HG02798 (cell line): Measurements from ENCODE around the gene CRNKL1.

Experiments
- ATAC-seq: cut with Tn5 transposase; IDR thresholded peaks from one replicate; pipeline ENCODE4 v1.9.1; 2021; ENCODE audit warnings: mild to moderate bottlenecking; ENCODE audit not compliant: unreplicated experiment, poor library complexity

CRNKL1 gene

GRCh38 chr20:20063941-20064702 is 11.9 kb upstream of the CRNKL1 start:
- no peak for ATAC-seq

DNA sequence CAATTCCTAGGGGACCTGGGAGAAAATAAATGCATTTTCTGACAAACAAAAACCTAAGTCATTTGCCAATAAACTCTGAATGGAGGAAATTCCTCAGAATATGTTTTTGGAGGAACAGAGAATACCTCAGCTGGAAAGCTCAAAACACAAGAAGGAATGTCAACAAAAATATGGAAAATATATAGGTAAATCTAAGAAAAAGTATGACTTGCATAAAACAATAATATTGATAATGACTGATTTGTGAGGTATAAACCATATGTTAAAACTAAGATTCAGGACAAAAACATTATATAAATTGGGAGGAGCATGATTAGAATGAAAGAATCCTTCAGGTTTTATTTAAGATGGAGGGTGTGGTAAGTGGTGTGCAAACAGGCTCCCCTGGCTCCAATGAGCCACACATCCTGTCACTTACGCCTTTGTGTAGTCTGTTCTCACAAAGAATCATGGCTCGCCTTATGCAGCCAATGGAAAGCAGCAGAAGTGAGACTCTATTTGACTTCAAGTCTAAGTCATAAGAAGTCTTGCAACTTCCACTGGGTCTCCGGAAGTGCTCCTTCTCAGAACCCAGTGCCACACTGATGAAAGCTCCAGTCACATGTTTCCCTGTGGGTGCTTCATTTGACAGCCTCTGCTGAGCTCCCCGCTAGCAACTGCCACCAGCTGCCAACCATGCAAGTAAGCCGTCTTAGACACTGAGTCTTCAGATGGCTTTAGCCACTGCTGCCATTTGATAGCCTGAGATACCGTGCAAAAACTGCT is 8.2 kb upstream of the CRNKL1 start:
- no peak for ATAC-seq

DNA sequence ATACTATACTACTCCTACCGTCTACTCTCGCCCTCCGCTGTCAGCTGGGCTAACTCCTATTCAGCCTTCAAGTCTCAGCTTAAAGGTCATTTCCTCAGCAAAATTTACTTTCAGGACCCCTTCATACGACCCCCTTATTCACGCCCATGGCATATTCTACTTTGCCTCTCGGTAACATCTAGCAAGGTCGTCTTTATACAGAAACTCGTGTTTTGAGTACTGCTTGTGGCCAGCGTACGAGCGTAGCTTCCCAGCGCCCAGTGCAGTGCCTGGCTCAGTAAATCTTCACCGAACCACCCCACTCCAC is 546 bp downstream of the CRNKL1 start:
- no peak for ATAC-seq

DNA sequence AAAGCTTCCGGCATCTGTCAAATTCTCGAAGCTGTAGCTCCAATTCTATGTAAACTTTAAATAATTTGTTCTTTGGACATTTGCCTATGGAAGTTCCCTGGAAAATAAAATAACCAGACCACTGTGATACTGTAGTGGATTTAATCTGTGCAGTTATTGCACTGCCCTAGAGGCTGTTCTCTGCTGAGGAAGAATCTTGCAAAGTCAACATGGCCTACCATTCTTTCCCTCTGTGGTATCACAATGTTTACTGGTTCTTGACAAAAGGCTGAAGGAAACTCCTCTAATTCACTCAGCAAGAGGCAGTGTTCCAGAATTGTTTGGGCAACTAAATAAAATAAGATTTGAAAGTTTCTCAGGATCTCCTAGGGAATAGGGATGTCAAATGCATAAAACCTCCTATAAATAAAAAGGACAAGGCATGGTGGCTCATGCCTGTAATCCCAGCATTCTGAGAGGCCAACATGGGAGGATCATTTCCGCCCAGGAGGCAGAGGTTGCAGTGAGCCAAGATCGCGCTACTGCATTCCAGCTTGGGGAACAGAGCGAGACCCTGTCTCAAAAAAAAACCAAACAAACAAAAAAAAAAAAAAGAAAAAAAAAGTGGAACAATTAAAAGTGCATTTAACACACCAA is 12.4 kb downstream of the CRNKL1 start:
- ATAC-seq = no peak

DNA sequence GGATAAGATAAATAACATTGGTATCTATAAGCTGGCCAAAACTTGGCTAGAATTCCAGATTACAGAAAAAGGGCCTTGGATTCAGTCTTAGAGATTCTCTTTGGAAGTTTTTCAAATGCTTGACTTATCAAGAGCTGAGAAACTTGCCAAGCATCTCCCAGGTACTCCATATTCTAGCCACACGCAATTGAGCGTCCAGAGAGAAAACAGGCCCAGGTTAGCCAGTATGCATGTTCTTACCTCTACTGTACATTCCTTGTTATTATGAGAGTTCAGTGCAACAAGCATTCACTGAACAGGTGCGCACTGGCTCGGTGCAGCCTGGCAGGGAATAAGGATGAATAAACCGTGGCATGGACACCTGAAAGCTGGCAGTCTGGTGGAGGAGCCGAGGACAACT is 13.7 kb downstream of the CRNKL1 start:
- no peak for ATAC-seq

DNA sequence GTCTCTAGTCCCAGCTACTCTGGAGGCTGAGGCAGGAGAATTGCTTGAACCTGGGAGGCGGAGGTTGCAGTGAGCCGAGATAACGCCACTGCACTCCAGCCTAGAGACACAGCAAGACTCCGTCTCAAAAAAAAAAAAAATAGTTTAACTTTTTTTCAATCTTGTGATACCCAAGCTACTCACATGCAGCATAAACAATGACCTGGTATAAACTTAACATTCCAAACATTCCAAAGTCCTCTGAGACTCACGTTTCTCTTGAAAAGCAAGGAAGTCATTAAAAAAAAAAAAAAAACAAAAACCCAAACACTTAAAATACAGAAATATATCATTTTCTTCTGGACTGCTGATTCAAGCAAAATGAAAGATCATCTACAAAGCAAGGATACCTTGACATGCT is 14.3 kb downstream of the CRNKL1 start:
- ATAC-seq = no peak

- no peak for ATAC-seq
Measured at GRCh38 chr20:20036756-20037155, 15.5 kb downstream of the CRNKL1 start.

DNA sequence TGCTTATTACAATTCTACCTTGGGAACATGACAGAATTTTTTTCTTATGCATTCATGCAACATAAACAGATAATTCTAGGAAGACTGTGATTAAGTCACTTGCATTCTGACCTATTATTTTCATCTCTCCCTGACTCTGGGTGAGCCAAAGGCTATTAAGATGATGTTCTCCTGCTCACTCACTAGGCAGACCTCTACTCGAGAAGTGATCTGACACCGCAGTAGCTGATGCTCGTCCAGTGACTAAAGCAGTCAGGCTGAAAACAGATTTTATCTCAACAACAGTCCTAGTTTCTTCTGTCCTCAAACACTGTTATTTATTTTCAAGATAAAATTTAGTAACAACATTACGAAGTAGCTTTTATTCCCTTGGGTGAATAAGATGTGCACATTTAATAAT is 17.8 kb downstream of the CRNKL1 start:
- no peak for ATAC-seq

DNA sequence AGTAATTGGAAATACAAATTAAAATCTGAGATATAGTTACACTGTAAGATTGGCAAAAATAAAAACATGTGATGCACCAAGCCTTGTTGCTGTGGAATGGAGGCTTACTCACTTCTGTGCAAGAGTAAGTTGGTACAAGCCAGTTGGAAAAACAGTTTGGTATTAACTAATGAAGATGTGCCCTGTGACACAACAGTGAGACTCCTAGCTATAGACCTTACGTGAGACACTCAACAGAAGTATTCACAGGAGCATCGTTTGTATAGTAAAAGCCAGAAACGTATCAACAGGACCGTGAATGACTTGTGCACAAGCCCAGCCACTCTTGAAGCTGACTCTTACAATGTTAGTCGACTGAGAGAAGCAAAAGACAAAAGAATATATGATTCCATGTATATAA is 20.5 kb downstream of the CRNKL1 start:
- ATAC-seq = no peak

GRCh38 chr20:20027284-20027683 is 25.0 kb downstream of the CRNKL1 start:
- no peak for ATAC-seq

GRCh38 chr20:20024942-20025341 is 27.3 kb downstream of the CRNKL1 start:
- ATAC-seq = no peak

GRCh38 chr20:20023395-20023794 is 28.9 kb downstream of the CRNKL1 start:
- ATAC-seq = no peak

- peak; percentile 74 for ATAC-seq
Measured at GRCh38 chr20:20022498-20022897, 29.8 kb downstream of the CRNKL1 start.

GRCh38 chr20:20021835-20022234 is 30.4 kb downstream of the CRNKL1 start:
- no peak for ATAC-seq

DNA sequence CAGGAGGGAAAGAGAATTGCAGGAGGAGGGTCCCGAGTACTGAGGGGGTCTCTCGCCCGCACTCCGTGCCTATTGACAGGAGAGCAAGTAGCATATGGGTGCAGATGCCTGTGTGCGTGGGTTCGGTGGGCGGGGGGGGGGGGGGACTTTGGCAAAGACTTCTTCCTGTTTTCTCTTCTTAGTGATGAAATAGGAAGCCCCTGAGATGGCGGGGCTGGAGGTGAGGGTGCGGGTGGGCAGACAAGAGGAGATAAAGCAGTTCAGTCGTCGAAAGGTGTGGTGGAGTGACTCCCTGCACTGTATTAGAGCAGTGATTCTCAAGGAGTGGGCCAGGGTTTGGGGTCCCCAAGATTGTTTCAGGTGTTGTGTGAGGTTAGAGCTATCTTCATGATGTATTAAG is 31.4 kb downstream of the CRNKL1 start:
- no peak for ATAC-seq

GRCh38 chr20:20019123-20019522 is 33.1 kb downstream of the CRNKL1 start:
- no peak for ATAC-seq

- no peak for ATAC-seq
Measured at GRCh38 chr20:20018366-20018765, 33.9 kb downstream of the CRNKL1 start.

GRCh38 chr20:20017844-20018185 is 34.5 kb downstream of the CRNKL1 start:
- no peak for ATAC-seq

DNA sequence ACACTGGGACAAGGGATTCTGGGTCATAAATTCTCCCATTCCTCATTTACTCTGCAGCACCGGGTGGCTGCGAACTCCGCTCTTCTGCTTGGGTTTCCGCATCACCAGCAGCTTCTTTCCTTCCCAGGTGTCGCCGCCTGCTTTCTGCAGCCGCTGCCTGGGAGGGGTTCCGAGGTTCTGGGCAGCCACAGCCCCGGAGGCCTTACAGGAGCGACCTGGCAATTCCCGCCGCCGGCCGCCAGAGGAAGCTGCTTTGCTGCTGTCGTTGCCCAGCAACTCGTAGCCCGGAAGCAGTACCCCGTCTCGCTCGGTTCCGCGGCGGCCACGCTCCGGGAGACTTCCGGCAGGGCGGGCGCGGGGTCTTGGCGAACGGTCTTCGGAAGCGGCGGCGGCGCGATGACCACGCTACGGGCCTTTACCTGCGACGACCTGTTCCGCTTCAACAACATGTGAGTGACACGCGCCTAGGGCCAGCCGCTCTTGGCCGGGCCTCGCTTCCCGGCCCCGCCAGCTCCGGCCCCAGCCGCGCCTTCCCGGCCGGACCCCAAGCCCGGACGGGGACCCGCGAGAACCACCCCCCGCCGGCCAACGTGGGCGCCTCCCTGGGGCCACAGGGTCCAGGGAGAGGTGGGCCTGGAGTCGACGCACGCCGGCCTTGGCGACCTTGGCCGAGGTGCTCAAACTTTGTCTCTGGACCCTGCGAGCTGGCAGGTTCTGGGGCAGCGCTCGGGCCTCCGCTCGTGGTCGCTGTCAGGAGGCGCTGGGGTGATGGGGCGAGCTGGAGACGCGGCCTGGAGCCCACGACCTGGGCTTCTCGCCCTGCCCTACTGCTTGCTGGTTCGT is 35.0 kb downstream of the CRNKL1 start, which contains the start of gene NAA20:
TSS of gene NAA20 (plus strand) at position 362 of the 843 bp plus-strand sequence. CDS start at position 397, 35 bp downstream.
- peak; percentile 100 for ATAC-seq

- ATAC-seq = no peak
Measured at GRCh38 chr20:20014659-20015058, 37.6 kb downstream of the CRNKL1 start.

DNA sequence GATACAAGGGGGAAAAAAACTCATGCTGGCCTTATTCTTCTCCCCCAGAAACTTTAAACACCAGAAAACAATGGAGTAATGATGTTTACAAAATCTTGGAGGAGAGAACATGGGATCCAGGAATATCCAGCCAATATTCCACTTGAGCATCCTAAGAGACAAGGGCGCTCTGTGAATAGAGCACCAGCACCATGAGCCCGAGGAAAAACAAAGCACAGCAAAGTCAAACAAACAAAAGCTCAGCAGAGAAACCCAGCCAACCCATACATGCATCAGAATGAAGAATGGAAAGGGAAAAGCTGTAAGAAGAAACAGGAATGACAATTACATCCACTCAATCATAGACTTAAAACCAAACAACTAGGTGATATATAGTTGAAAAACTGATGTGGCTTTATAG is 39.7 kb downstream of the CRNKL1 start:
- no peak for ATAC-seq
